ENCODE results near the gene IL15RA.

GRCh38 chr10:6025683-6026255 is 48.4 kb upstream of the IL15RA start:
- TF ChIP-seq CHD4 (IDR thresholded peaks at IDR 0.05; ENCODE audit: borderline replicate concordance) = no peak
- no peak for TF ChIP-seq CTCF (IDR thresholded peaks at IDR 0.05)
- TF ChIP-seq MAX (IDR thresholded peaks at IDR 0.05) = no peak
